ENCODE results near the gene MICU1. TPM values are rescaled to one million over a fixed set of nuclear protein-coding genes. Genes with fewer than 3 reads are reported as not detected.

Gene MICU1
- total and polyA plus RNA-seq, 2 of the 13 experiments (the other 11 are each of a cell fraction or from before 2014, with no cell fraction given) = 32.5 to 56.1 TPM

- TF ChIP-seq CSRNP1 (CRISPR knock-in tag; IDR thresholded peaks at IDR 0.05) = 0 out of 2 replicates have a peak, but pooled peaks have one; percentile 35
- TF ChIP-seq ZMYM3 (CRISPR knock-in tag; IDR thresholded peaks at IDR 0.05) = peak; percentile 68; the same call in 1 of the 2 replicates
- no peak for TF ChIP-seq TEAD2 (CRISPR knock-in tag; IDR thresholded peaks at IDR 0.05)
- TF ChIP-seq ZNF331 (CRISPR knock-in tag; IDR thresholded peaks at IDR 0.05) = peak; percentile 91
- TF ChIP-seq TEAD3 (CRISPR knock-in tag; optimal IDR thresholded peaks at IDR 0.05; ENCODE audit: borderline replicate concordance) = peak; percentile 84
- no peak for TF ChIP-seq NFAT5 (CRISPR knock-in tag; IDR thresholded peaks at IDR 0.05)
- TF ChIP-seq YEATS4 (CRISPR knock-in tag; IDR thresholded peaks at IDR 0.05; ENCODE audit: borderline replicate concordance) = no peak; the same call in 1 of the 2 replicates
- no peak for TF ChIP-seq ZNF607 (CRISPR knock-in tag; IDR thresholded peaks at IDR 0.05; ENCODE audit: borderline replicate concordance)
- no peak for TF ChIP-seq PRMT3 (CRISPR knock-in tag; IDR thresholded peaks at IDR 0.05; ENCODE audit: borderline replicate concordance, low read depth)
- TF ChIP-seq ZNF674 (CRISPR knock-in tag; IDR thresholded peaks at IDR 0.05; ENCODE audit: low read depth) = no peak
- no peak for TF ChIP-seq REXO4 (CRISPR knock-in tag; IDR thresholded peaks at IDR 0.05; ENCODE audit: borderline replicate concordance)
- TF ChIP-seq NKX3-1 (CRISPR knock-in tag; IDR thresholded peaks at IDR 0.05) = no peak
- peak; percentile 63; the same call in 1 of the 2 replicates for TF ChIP-seq ZNF792 (CRISPR knock-in tag; IDR thresholded peaks at IDR 0.05)
- peak; percentile 86; the same call in 1 of the 2 replicates for TF ChIP-seq KDM5B (CRISPR knock-in tag; IDR thresholded peaks at IDR 0.05; ENCODE audit: borderline replicate concordance)
- TF ChIP-seq ZNF777 (CRISPR knock-in tag; IDR thresholded peaks at IDR 0.05) = no peak
- TF ChIP-seq BCL6 (CRISPR knock-in tag; IDR thresholded peaks at IDR 0.05) = peak; percentile 78
- TF ChIP-seq MAF1 (CRISPR knock-in tag; IDR thresholded peaks at IDR 0.05; ENCODE audit: borderline replicate concordance) = no peak
- TF ChIP-seq CC2D1A (CRISPR knock-in tag; IDR thresholded peaks at IDR 0.05) = no peak
- TF ChIP-seq HNF1A (IDR thresholded peaks at IDR 0.05; ENCODE audit: low read depth) = no peak
- peak; percentile 73 for TF ChIP-seq HNF1A (CRISPR knock-in tag; IDR thresholded peaks at IDR 0.05; ENCODE audit: borderline replicate concordance)
- TF ChIP-seq ZNF850 (CRISPR knock-in tag; conservative IDR thresholded peaks at IDR 0.05) = no peak
Measured at GRCh38 chr10:72334825-72335393, 291.0 kb downstream of the MICU1 start (continued).

Measured in HepG2 (cell line).